GM19025 (cell line): ENCODE data around the gene BANK1.

Experiments
- ATAC-seq: cut with Tn5 transposase; IDR thresholded peaks from one replicate; pipeline ENCODE4 v1.9.1; 2021; ENCODE audit warnings: mild to moderate bottlenecking, low read depth, moderate library complexity; ENCODE audit not compliant: unreplicated experiment

Gene BANK1

GRCh38 chr4:101790521-101791181, at the start of gene BANK1:
TSS of gene BANK1 (plus strand) at chr4:101790730. CDS start at chr4:101790881, 151 bp downstream.
- ATAC-seq, result peak; percentile 99

GRCh38 chr4:101753721-101754120, 36.8 kb upstream of the BANK1 start:
- ATAC-seq, result no peak

DNA sequence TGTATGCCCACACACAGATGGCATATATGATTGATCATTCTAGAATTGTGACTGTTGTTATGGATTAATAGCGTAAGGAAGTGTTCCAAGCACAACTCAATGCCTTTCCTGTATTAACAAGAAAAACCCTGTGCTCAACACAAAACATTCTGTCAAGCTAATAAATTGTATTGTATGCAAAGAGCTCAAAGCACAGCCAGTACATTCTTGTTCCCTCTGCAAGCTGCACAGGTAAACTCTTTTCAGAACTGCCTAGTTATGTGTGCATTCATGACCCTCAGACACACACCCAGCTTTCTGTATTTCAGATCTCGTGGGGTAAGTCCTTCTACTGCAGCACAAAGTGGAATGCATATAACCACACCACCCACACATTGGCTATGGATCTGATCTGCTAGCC, 34.3 kb upstream of the BANK1 start:
- ATAC-seq, result no peak

GRCh38 chr4:101761405-101761804, 29.1 kb upstream of the BANK1 start:
- ATAC-seq, result no peak

GRCh38 chr4:101762025-101762424, 28.5 kb upstream of the BANK1 start:
- no peak for ATAC-seq

DNA sequence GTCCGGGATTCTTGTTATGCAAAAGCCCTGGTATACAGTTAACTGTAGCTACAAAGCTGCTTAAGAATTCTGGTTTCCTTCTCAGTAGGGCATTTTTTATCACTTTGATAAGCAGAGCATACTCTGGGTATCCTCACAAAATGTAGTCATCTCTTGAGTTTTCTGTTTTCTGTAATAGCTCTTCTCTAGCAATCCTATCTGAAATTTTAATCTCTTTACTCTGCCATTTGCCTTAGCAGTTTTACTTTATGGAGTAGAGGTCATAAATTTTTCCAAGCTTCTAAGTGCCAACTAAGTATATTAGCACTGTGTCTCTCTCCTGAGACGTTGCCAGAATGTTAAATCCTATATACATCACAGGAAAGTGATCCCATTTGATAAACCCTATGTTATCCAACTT, 28.0 kb upstream of the BANK1 start:
- ATAC-seq, result no peak

DNA sequence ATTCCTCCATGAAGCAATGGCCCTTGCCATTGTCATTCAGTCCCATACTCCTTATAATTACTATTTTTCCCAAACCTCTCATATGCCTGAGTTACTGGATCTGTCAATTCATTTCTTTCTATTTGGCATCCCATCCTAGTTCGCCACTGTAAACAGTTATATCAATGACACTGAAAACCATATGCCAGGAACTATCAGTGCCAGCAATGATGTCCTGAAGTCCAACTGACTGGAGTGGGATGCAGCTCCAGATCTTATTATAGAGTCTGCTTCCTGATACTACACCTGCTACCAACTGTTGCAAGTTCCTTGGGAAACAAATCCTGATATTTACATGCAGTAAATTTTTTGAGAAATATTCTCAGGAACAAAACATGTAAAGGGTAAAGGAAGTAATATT, 27.0 kb upstream of the BANK1 start:
- ATAC-seq, result no peak

- ATAC-seq, result no peak
These were observed 15.7 kb upstream of the BANK1 start for GRCh38 chr4:101774807-101775206.

DNA sequence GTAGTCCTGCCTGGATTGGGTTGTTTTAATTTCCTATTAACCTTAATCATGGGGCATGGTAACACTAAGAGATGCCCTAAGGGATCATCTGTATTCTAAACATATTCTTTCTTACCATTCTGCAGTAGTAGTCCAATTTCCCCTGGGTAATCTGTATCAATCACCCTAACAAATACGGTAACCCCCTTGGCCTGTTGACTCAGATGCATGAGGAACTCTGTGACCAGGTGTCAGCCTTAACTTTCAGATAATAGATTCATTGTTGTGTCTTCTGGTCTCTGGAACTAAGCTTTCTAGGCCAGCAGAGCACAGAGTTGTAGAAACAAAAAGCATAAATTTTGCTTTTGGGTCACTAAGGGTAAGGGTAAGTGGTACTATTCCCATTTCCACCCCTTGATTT, 13.1 kb upstream of the BANK1 start:
- ATAC-seq, result no peak

- ATAC-seq, result no peak
These were observed 10.2 kb upstream of the BANK1 start for GRCh38 chr4:101780284-101780683.

GRCh38 chr4:101782546-101782945, 8.0 kb upstream of the BANK1 start:
- no peak for ATAC-seq

DNA sequence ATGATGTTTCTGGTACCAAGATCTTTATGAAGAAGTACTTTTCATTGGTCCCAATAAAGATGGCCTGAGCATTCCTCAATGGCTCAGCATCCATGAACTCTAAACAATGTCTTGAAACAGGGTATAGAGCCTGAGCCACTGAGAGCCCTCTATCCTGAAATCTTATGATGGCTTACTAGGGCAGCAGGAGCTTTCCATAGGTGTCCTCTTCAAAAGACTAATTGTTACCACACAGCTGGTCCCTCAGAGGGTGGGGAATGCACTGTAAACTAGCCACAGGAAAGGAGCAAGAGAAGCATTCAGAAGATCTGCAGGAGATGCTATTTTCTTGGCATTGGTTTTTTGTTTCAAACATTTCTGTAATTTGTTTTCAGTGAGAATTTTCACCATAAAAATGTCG, 5.6 kb upstream of the BANK1 start:
- ATAC-seq, result no peak

DNA sequence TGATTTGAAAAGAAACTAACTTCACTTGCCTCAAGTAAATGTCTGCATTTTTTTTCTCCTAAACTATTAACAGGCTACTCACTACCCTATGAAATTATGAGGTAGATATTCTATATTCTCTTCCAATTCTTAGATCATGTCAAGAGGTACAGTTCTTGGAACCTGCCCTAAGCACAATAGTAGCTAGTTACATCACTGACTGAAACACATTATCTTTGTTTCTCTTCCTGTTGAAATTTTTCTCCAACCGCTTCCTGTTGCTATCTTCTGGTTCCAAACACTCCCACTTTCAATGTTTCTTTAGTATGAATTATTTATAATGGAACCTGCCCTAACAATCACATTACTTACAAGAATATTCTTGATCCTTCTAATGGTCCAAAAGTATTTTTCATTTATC, 5.0 kb upstream of the BANK1 start:
- ATAC-seq, result no peak

DNA sequence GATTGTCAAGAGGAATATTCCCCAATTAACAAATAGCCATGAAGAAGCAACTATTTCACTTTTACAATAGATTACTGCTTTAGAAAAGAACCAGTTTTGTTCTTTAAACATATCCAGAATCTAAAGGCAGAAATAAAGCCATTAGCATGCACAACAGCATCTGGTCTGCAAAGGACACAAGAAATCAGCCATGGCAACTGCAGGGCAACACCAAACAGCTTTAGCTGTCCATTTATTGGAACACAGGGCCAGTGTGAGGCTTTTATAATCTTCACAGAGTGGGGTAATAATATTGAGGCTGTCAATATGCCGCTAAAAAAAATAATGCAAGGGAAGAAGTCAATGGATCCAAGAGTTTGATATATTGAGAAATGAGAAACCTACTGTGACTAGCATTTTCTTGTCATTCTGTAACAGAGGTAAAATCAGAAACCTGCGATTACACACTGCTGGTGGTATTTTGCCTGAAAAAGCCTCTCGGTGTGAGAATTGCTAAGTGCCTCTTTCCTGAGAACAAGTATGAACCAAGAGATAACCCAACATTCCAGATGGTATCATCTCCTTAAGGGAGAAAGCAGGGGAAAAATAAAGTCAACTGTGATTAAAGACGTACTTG, 2.7 kb upstream of the BANK1 start:
- ATAC-seq, result no peak

GRCh38 chr4:101791182-101791558, 640 bp downstream of the BANK1 start:
- ATAC-seq, result no peak

DNA sequence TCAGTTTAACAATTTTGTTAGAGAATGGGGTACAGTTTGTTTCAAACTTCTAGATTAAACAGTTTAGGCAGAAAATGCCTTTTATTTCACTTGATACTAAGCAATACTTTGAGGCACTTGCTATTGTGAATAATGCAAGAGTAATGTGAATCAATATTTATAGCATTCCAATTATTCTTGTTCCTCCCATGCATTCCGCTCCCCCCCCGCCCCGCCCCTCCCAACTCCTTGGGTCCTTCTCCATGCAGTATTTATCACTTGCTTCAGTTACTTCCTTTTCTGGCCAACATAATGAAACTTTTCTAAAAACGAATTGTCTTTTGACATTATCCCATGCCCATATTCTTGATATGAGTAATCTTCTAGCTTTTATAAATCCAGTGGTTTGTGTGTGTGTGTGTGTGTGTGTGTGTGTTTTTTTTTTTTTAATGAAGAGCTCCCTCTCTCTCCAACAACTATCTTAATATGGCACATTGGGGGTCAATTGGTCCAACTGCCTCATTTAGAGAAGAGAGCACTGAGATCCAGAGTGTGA, 1.6 kb downstream of the BANK1 start:
- no peak for ATAC-seq

DNA sequence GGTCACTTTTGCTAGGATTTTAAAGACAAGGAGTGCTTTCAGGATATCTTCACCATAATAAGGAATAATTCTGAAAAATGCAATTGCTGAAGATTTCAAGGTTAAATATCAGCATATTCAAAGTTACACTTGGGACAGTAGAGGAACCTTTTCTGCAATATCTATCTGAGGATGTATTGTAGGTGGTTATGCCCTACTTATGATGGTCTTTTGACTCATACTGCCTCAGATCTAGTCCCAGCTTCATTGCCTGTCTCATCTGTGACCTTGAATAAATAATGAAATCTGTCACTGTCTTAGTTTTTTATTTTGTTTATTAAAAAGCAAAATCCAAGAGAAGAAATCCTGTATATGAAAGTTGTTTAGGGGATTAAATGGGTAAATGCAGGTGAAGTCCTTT, 2.9 kb downstream of the BANK1 start:
- no peak for ATAC-seq

GRCh38 chr4:101794806-101795205, 4.3 kb downstream of the BANK1 start:
- ATAC-seq, result no peak

- no peak for ATAC-seq
These were observed 5.2 kb downstream of the BANK1 start for GRCh38 chr4:101795704-101796103.

- no peak for ATAC-seq
These were observed 11.4 kb downstream of the BANK1 start for GRCh38 chr4:101801958-101802357.

DNA sequence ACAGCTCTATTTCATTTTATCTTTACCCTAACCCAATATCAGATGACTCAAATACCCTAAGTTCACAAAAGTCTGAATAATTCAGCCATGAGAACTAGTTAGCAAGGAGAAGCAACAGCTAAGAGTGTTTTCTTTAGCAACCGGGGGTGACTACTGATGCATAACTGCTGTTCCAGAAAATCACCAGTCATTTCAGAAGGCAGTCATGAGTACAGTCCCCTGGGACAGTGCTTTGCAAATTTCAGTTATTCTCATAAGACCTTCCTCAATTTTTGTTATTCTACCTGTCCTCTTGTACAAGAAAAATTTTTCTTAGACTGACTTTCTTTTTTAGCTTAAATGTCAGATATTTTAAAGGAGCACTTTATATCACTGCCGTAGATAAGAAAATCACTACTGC, 16.4 kb downstream of the BANK1 start:
- ATAC-seq, result peak; percentile 96

DNA sequence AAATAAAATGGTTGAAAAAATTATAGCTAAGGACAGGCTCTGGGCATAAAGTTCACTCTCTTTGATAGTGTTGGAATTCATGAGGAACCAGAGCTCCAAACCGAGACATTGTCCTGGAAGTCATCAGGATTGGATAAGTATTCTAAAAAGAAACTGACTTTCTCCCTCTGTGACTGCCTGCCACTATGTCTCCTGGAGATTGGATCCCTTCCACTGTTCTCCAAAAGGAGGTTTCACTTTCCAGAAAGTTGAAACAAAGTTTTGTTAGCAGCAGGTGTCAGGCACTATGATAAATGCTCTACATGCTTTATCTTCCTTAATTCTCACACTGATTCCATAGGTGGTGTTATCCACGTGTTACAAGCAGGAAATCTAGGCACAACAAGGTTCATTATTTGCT, 16.8 kb downstream of the BANK1 start:
- ATAC-seq, result peak; percentile 20
